GM18868 (cell line): Measurements from ENCODE around the gene SV2B.

Experiments used
- ATAC-seq: cut with Tn5 transposase; IDR thresholded peaks from one replicate; pipeline ENCODE4 v1.9.1; 2021; ENCODE audit warnings: mild to moderate bottlenecking, moderate library complexity; ENCODE audit not compliant: unreplicated experiment

Gene SV2B

DNA sequence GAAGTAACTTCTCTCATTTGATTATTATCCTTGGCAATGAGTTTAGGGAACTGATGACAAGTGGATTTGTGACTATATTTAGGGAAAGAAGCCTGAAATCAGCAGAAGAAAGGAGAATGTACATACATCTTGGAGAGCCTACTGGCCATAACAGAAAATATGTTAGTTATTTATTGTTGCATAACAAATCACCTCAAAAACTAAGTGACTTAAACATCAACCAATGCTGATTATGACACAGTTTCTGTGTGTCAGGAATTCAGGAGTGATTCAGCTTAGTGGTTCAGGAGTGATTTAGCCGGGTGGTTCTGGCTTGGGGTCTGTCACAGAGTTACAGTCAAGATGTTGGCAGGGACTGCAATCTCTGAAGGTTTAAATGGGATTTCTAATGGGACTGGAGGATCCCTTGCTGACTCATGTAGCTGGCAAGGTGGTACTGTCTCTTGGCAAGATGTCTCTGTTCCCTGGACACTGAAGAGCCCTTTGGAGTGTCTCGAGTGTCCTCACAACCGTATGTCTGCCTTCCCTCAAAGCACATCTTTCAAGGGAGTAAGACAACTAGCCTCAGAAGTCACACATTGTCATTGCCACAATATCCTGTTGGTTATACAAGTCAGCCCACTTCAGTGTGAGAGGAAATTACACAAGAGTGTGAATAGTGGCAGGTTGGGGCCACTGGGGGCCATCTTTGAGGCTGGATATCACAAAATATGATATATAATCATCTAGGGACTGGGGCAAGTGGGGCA, 248.9 kb downstream of the SV2B start:
- ATAC-seq, result no peak
